Measurements from ENCODE around the gene IRAG1. TPM values are rescaled to one million over a fixed set of nuclear protein-coding genes. Genes with fewer than 3 reads are reported as not detected.

Gene IRAG1
- total and polyA plus RNA-seq, 2 experiments from 2014 or later, result 1.5 to 2.7 TPM

DNA sequence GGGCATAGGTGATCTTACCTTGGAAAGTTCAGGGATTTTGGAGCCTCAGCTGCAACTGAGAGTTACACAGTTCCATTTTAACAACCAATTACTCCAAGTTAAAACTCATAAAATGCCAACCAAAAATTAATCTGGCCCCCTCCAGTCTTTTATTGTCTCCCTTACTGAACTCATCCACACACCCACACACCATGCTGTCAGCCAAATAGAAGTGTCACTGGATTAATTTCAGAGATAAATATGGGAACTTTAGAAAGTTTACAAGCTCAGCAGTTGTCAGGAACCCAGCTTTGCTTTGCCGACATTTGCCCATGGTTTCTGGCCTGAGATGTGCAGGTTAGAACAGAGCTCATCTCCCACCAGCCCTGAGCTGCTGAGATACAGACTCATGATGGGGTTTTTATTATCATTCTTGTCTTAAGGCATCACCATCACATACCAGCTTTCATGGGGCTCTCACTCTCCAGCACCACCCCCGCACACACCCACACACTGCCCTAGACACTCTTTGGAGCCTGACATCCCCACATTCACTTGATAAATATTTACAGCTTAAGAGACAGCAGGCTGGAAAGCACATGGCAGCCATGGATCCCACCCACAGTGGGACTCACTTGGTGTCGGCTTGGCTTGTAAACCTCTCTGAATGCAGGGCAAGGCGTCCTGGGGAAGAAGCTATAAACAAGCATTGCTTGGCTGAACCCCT, 33.7 kb upstream of the IRAG1 start (continued):
- TF ChIP-seq, protein P1, sequence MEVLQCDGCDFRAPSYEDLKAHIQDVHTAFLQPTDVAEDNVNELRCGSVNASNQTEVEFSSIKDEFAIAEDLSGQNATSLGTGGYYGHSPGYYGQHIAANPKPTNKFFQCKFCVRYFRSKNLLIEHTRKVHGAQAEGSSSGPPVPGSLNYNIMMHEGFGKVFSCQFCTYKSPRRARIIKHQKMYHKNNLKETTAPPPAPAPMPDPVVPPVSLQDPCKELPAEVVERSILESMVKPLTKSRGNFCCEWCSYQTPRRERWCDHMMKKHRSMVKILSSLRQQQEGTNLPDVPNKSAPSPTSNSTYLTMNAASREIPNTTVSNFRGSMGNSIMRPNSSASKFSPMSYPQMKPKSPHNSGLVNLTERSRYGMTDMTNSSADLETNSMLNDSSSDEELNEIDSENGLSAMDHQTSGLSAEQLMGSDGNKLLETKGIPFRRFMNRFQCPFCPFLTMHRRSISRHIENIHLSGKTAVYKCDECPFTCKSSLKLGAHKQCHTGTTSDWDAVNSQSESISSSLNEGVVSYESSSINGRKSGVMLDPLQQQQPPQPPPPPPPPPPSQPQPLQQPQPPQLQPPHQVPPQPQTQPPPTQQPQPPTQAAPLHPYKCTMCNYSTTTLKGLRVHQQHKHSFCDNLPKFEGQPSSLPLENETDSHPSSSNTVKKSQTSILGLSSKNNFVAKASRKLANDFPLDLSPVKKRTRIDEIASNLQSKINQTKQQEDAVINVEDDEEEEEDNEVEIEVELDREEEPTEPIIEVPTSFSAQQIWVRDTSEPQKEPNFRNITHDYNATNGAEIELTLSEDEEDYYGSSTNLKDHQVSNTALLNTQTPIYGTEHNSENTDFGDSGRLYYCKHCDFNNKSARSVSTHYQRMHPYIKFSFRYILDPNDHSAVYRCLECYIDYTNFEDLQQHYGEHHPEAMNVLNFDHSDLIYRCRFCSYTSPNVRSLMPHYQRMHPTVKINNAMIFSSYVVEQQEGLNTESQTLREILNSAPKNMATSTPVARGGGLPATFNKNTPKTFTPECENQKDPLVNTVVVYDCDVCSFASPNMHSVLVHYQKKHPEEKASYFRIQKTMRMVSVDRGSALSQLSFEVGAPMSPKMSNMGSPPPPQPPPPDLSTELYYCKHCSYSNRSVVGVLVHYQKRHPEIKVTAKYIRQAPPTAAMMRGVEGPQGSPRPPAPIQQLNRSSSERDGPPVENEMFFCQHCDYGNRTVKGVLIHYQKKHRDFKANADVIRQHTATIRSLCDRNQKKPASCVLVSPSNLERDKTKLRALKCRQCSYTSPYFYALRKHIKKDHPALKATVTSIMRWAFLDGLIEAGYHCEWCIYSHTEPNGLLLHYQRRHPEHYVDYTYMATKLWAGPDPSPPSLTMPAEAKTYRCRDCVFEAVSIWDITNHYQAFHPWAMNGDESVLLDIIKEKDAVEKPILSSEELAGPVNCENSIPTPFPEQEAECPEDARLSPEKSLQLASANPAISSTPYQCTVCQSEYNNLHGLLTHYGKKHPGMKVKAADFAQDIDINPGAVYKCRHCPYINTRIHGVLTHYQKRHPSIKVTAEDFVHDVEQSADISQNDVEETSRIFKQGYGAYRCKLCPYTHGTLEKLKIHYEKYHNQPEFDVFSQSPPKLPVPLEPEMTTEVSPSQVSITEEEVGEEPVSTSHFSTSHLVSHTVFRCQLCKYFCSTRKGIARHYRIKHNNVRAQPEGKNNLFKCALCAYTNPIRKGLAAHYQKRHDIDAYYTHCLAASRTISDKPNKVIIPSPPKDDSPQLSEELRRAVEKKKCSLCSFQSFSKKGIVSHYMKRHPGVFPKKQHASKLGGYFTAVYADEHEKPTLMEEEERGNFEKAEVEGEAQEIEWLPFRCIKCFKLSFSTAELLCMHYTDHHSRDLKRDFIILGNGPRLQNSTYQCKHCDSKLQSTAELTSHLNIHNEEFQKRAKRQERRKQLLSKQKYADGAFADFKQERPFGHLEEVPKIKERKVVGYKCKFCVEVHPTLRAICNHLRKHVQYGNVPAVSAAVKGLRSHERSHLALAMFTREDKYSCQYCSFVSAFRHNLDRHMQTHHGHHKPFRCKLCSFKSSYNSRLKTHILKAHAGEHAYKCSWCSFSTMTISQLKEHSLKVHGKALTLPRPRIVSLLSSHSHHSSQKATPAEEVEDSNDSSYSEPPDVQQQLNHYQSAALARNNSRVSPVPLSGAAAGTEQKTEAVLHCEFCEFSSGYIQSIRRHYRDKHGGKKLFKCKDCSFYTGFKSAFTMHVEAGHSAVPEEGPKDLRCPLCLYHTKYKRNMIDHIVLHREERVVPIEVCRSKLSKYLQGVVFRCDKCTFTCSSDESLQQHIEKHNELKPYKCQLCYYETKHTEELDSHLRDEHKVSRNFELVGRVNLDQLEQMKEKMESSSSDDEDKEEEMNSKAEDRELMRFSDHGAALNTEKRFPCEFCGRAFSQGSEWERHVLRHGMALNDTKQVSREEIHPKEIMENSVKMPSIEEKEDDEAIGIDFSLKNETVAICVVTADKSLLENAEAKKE (CRISPR knock-in tag; IDR thresholded peaks at IDR 0.05), result no peak
- no peak for TF ChIP-seq EZH2 (IDR thresholded peaks at IDR 0.05; ENCODE audit: low read depth, unreplicated experiment)
- no peak for TF ChIP-seq JUNB (IDR thresholded peaks at IDR 0.05; ENCODE audit: unreplicated experiment)
- no peak for TF ChIP-seq STAT1 (IDR thresholded peaks at IDR 0.05; ENCODE audit: unreplicated experiment)
- TF ChIP-seq POLR2AphosphoS5 (IDR thresholded peaks at IDR 0.05; ENCODE audit: low read depth), result no peak

DNA sequence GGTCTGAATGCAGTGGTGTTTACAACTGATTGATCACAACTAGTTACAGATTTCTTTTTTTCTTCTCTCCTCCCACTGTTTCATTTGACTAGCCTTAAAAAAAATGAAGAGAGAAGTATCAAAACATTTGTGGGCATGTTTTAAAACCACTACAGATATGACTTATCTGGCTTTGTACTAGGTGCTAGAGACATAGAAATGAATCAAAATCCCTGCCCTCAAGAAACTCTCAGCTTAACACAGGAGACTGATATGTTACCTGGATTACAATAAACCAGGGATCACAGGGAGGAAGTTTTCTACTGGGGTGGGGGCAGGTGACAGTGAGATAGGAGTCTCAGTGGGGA, 32.3 kb upstream of the IRAG1 start:
- Histone ChIP-seq H3K9me2 (ENCODE audit: insufficient read depth) (no peaks in the 10 kb centered on the region), H3K4me2 (no peak overlapping the region), H3K27me3 (ENCODE audit: insufficient read depth) (no peaks in the 10 kb centered on the region), H3K27ac (ENCODE audit: low read depth) (no peak overlapping the region), H3K36me3 (ENCODE audit: insufficient read depth) (no peaks in the 10 kb centered on the region), H3K4me1 (ENCODE audit: insufficient read depth) (peaks cover 6% of the 10 kb centered on the region), H2AFZ (no peak overlapping the region), H3K4me3 (no peak overlapping the region), H3F3A (replicated peaks; ENCODE audit: low read depth) (no peaks in the 10 kb centered on the region), H4K20me1 (replicated peaks; ENCODE audit: insufficient read depth) (no peaks in the 10 kb centered on the region), H3K79me2 (replicated peaks; ENCODE audit: insufficient read depth) (no peaks in the 10 kb centered on the region)
- H3K27me3 Mint-ChIP-seq (ENCODE audit: insufficient read depth, low read depth, poor library complexity), result peaks cover 11% of the 10 kb centered on the region
- no peaks in the 10 kb centered on the region for H3K9me3 Mint-ChIP-seq
- no peak overlapping the region for H3K27ac Mint-ChIP-seq
- ATAC-seq (no peak), DNase-seq (ENCODE audit: low spot score) (no peak)
- peaks cover 3% of the 10 kb centered on the region for H3K4me1 Mint-ChIP-seq
- no peak overlapping the region for H3K4me3 Mint-ChIP-seq
- no peaks in the 10 kb centered on the region; the same call in 2 of the 3 replicates for H3K36me3 Mint-ChIP-seq (ENCODE audit: low read depth)
- no peak for TF ChIP-seq STAT1 (IDR thresholded peaks at IDR 0.05; ENCODE audit: unreplicated experiment)
- TF ChIP-seq, protein P2, sequence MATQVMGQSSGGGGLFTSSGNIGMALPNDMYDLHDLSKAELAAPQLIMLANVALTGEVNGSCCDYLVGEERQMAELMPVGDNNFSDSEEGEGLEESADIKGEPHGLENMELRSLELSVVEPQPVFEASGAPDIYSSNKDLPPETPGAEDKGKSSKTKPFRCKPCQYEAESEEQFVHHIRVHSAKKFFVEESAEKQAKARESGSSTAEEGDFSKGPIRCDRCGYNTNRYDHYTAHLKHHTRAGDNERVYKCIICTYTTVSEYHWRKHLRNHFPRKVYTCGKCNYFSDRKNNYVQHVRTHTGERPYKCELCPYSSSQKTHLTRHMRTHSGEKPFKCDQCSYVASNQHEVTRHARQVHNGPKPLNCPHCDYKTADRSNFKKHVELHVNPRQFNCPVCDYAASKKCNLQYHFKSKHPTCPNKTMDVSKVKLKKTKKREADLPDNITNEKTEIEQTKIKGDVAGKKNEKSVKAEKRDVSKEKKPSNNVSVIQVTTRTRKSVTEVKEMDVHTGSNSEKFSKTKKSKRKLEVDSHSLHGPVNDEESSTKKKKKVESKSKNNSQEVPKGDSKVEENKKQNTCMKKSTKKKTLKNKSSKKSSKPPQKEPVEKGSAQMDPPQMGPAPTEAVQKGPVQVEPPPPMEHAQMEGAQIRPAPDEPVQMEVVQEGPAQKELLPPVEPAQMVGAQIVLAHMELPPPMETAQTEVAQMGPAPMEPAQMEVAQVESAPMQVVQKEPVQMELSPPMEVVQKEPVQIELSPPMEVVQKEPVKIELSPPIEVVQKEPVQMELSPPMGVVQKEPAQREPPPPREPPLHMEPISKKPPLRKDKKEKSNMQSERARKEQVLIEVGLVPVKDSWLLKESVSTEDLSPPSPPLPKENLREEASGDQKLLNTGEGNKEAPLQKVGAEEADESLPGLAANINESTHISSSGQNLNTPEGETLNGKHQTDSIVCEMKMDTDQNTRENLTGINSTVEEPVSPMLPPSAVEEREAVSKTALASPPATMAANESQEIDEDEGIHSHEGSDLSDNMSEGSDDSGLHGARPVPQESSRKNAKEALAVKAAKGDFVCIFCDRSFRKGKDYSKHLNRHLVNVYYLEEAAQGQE (IDR thresholded peaks at IDR 0.05; ENCODE audit: unreplicated experiment), result no peak
- no peak for TF ChIP-seq ZNF114 (CRISPR knock-in tag; IDR thresholded peaks at IDR 0.05)
- TF ChIP-seq, protein P3, sequence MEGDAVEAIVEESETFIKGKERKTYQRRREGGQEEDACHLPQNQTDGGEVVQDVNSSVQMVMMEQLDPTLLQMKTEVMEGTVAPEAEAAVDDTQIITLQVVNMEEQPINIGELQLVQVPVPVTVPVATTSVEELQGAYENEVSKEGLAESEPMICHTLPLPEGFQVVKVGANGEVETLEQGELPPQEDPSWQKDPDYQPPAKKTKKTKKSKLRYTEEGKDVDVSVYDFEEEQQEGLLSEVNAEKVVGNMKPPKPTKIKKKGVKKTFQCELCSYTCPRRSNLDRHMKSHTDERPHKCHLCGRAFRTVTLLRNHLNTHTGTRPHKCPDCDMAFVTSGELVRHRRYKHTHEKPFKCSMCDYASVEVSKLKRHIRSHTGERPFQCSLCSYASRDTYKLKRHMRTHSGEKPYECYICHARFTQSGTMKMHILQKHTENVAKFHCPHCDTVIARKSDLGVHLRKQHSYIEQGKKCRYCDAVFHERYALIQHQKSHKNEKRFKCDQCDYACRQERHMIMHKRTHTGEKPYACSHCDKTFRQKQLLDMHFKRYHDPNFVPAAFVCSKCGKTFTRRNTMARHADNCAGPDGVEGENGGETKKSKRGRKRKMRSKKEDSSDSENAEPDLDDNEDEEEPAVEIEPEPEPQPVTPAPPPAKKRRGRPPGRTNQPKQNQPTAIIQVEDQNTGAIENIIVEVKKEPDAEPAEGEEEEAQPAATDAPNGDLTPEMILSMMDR (conservative IDR thresholded peaks at IDR 0.05; ENCODE audit: low read depth in 2 of 2), result no peak
- TF ChIP-seq EZH2 (IDR thresholded peaks at IDR 0.05; ENCODE audit: low read depth, unreplicated experiment), result no peak
- TF ChIP-seq, protein P4, sequence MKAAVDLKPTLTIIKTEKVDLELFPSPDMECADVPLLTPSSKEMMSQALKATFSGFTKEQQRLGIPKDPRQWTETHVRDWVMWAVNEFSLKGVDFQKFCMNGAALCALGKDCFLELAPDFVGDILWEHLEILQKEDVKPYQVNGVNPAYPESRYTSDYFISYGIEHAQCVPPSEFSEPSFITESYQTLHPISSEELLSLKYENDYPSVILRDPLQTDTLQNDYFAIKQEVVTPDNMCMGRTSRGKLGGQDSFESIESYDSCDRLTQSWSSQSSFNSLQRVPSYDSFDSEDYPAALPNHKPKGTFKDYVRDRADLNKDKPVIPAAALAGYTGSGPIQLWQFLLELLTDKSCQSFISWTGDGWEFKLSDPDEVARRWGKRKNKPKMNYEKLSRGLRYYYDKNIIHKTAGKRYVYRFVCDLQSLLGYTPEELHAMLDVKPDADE (IDR thresholded peaks at IDR 0.05), result no peak
- TF ChIP-seq JUNB (IDR thresholded peaks at IDR 0.05; ENCODE audit: unreplicated experiment), result no peak
- TF ChIP-seq ZNF331 (CRISPR knock-in tag; IDR thresholded peaks at IDR 0.05; ENCODE audit: low read depth), result no peak
- TF ChIP-seq EZH2phosphoT487 (IDR thresholded peaks at IDR 0.05; ENCODE audit: unreplicated experiment), result no peak
